OCI-LY7 (cell line): Measurements from ENCODE around the gene C2.

Source experiments
- CTCF ChIP-seq: fragments of 200-600 bp; sonication (generic); conservative IDR thresholded peaks from 2 replicates; pipeline ENCODE4 v1.5.1; 2014; ENCODE audit warnings: mild to moderate bottlenecking, antibody characterized with exemption, low read length, moderate library complexity, mixed read lengths
- EZH2phosphoT487 ChIP-seq: fragments of 200-600 bp; sonication (generic); IDR thresholded peaks from 2 replicates; pipeline ENCODE4 v1.6.1; 2018; ENCODE audit warnings: low read depth, borderline replicate concordance, mild to moderate bottlenecking, mixed run types, antibody characterized with exemption, low read length, moderate library complexity, mixed read lengths

- TF ChIP-seq CTCF (no peak), EZH2phosphoT487 (no peak)
Measured at GRCh38 chr6:31905041-31905440, 22.5 kb upstream of the C2 start.
